ENCODE results near the gene TRAPPC6A. TPM values are rescaled to one million over a fixed set of nuclear protein-coding genes. Genes with fewer than 3 reads are reported as not detected.
A peak's percentile ranks its signal among the peaks of the same experiment; 100 is the strongest.

TRAPPC6A gene
- total RNA-seq, 4 donors from 2014 or later: 15.7 to 51.2 (median 29.7) TPM; not detected in 1

DNA sequence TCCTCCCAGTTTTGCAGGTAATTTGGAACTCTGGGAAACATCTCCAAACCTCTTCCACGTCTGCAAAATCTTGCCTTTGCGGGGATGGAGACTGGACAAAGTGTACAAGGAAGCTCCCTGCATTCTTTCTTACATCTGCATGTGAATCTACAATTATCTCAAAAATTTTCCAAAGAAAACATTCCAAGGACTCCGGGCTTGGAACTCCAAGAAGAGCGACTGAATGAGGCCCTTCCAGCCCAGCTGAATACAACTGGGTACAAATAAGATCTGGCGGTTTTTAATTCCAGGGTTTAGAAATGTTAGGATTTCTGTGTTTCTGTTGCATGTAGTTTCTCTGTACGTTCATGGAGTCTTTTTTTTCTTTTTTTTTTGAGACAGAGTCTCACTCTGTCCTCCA is 38.6 kb upstream of the TRAPPC6A start:
- in situ Hi-C loops (cut with MboI; ENCODE audit: low pct_ligation_motif_present in 1 of 4, low pct_unique_long_range_greater_than_20kb in 1 of 4, low sequenced_read_pairs in 3 of 4): no loop called here
- H3K27me3 ChIP-seq: peaks cover 80% of the 10 kb centered on the region
- no peaks in the 10 kb centered on the region for H3K36me3 ChIP-seq
- WGBS, 2 donors (ENCODE audit: low coverage in 1 of 2): 67 to 75% methylated on average over 6 of the region's 6 CpGs
- H3K9me3 ChIP-seq: no peaks in the 10 kb centered on the region
- no peak overlapping the region for H3K4me3 ChIP-seq
- intact Hi-C loops (cut with DNase I; ENCODE audit: low total_unique reads): no loop called here
- peaks cover 0 to 3% (median 0%) of the 10 kb centered on the region in 4 donors for H3K4me1 ChIP-seq
- DNase-seq: no peak
- H3K27ac ChIP-seq: no peak overlapping the region
- TF ChIP-seq, protein P1, sequence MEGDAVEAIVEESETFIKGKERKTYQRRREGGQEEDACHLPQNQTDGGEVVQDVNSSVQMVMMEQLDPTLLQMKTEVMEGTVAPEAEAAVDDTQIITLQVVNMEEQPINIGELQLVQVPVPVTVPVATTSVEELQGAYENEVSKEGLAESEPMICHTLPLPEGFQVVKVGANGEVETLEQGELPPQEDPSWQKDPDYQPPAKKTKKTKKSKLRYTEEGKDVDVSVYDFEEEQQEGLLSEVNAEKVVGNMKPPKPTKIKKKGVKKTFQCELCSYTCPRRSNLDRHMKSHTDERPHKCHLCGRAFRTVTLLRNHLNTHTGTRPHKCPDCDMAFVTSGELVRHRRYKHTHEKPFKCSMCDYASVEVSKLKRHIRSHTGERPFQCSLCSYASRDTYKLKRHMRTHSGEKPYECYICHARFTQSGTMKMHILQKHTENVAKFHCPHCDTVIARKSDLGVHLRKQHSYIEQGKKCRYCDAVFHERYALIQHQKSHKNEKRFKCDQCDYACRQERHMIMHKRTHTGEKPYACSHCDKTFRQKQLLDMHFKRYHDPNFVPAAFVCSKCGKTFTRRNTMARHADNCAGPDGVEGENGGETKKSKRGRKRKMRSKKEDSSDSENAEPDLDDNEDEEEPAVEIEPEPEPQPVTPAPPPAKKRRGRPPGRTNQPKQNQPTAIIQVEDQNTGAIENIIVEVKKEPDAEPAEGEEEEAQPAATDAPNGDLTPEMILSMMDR (IDR thresholded peaks at IDR 0.05): no peak
- TF ChIP-seq EP300 (IDR thresholded peaks at IDR 0.05; ENCODE audit: low read depth) (no peak), POLR2AphosphoS5 (IDR thresholded peaks at IDR 0.05) (no peak), POLR2A (IDR thresholded peaks at IDR 0.05) (no peak)

DNA sequence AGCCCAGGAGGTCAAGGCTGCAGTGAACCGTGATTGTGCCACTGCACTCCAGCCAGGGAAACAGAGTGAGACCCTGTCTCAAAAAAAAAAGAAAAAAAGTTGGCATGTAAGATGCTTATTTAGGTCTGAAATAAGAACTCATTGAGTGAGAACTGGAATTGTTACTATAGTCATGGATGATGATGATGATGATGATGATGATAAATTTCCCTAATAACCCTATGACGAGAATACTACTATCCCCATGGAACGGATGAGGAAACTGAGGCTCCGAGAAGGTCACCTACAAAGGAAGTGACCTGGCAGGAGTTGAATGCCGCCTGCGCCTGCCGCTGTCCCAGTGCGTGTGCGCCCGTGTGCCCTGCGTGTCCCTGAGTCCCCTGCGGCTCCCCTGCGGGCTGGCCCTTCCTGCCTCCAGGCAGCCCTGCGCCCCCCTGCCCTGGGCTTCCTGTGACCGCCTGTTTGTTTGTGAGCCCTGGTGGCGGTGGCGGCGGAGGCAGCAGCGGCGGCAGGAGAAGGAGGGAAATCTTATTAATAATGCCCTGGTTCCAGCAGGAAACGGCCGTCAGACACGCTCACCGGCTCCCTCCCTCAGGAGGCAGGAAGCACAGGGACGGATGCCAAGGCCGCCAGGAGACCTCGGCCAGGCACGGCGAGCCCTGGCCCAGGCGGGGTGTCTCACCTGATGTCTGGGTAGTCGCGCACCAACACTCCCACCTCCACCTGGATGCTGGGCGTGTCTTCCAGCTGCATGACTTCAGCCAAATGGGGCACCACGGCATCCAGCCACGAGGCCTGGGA is 37.6 kb upstream of the TRAPPC6A start:
- DNase-seq: no peak
- Histone ChIP-seq H3K36me3 (no peaks in the 10 kb centered on the region), H3K27ac (no peak overlapping the region), H3K4me3 (no peak overlapping the region), H3K4me1 (peaks cover 0 to 3% (median 0%) of the 10 kb centered on the region in 4 donors), H3K27me3 (peaks cover 72% of the 10 kb centered on the region), H3K9me3 (no peaks in the 10 kb centered on the region)
- intact Hi-C loops (cut with DNase I; ENCODE audit: low total_unique reads) (no loop called here), in situ Hi-C loops (cut with MboI; ENCODE audit: low pct_ligation_motif_present in 1 of 4, low pct_unique_long_range_greater_than_20kb in 1 of 4, low sequenced_read_pairs in 3 of 4) (no loop called here)
- 10 to 48% methylated on average over 2 to 30 of the region's 35 CpGs for WGBS, 2 donors (ENCODE audit: low coverage in 1 of 2)
- no peak for TF ChIP-seq POLR2AphosphoS5 (IDR thresholded peaks at IDR 0.05)
- TF ChIP-seq, protein P1 (IDR thresholded peaks at IDR 0.05): no peak
- no peak for TF ChIP-seq POLR2A (IDR thresholded peaks at IDR 0.05)
- TF ChIP-seq EP300 (IDR thresholded peaks at IDR 0.05; ENCODE audit: low read depth): no peak

DNA sequence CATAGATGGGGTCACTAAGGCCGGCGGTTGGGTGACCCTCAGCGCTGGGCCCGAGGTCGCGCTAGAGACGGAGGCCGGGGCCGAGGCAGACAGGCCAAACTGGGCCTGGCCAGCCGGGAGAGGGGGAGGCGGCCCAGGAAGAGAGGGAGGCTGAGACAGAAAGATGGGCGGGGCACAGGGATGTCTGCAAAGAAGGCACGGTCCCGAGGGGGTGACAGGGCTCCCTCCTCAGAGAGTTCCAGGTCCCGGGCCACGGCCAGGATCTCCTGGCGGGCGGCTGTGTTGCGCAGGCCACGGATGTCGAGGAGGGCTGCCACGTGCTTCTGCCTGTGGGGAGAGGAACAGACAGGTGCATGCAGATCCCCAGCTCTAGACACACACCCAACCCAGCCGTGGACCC is 35.0 kb upstream of the TRAPPC6A start:
- DNase-seq: no peak
- peaks cover 0 to 3% (median 0%) of the 10 kb centered on the region in 4 donors for H3K4me1 ChIP-seq
- H3K27me3 ChIP-seq: peaks cover 47% of the 10 kb centered on the region
- in situ Hi-C loops (cut with MboI; ENCODE audit: low pct_ligation_motif_present in 1 of 4, low pct_unique_long_range_greater_than_20kb in 1 of 4, low sequenced_read_pairs in 3 of 4) (no loop called here), intact Hi-C loops (cut with DNase I; ENCODE audit: low total_unique reads) (no loop called here)
- H3K27ac ChIP-seq: peak overlapping the region in 1 of 4 donors; percentile 4
- 78% methylated on average over 23 of the region's 23 CpGs; no CpG with 5 or more reads in 1 of the 2 donors for WGBS, 2 donors (ENCODE audit: low coverage in 1 of 2)
- H3K36me3 ChIP-seq: no peaks in the 10 kb centered on the region
- no peaks in the 10 kb centered on the region for H3K9me3 ChIP-seq
- TF ChIP-seq EP300 (IDR thresholded peaks at IDR 0.05; ENCODE audit: low read depth) (no peak), POLR2AphosphoS5 (IDR thresholded peaks at IDR 0.05) (no peak)
- no peak overlapping the region for H3K4me3 ChIP-seq

DNA sequence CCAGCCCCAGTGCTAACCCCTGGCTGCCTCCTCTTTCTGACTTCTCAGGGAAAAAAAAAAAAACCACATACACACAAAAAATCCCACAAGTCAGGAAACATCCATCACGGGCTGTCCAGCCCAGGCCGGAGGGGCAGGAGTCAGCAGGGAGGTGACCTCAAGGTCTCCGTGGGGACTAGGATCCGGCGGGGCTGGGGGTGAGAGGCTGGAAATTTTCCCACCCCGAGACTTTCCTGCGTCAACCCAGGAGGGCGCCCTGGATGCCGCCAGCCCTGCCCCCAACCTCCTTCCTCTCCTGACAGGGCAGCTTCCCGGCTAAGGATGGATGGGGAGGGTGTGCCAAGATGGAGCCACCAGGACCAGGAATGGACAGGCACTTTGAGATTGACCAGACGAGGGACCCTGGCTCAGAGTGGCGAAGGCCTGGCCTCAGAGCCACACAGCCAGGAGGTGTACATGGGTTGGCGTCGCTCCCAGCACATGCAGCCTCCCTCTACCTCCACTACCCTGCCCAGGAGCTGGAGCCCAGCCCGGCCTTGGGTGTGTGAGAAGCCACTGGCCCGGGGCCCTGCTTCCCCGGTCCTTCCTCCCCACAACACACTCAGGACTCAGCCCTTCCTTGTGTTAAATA is 33.8 kb upstream of the TRAPPC6A start:
- Histone ChIP-seq H3K9me3 (no peaks in the 10 kb centered on the region), H3K4me3 (no peak overlapping the region), H3K4me1 (peaks cover 0 to 3% (median 0%) of the 10 kb centered on the region in 4 donors), H3K27ac (no peak overlapping the region), H3K27me3 (peaks cover 35% of the 10 kb centered on the region), H3K36me3 (no peaks in the 10 kb centered on the region)
- WGBS, 2 donors (ENCODE audit: low coverage in 1 of 2): 40 to 43% methylated on average over 2 to 17 of the region's 17 CpGs
- no peak for DNase-seq
- intact Hi-C loops (cut with DNase I; ENCODE audit: low total_unique reads): no loop called here
- TF ChIP-seq EP300 (IDR thresholded peaks at IDR 0.05; ENCODE audit: low read depth) (no peak), POLR2A (IDR thresholded peaks at IDR 0.05) (no peak), POLR2AphosphoS5 (IDR thresholded peaks at IDR 0.05) (no peak)
- TF ChIP-seq, protein P1 (IDR thresholded peaks at IDR 0.05): no peak
- in situ Hi-C loops (cut with MboI; ENCODE audit: low pct_ligation_motif_present in 1 of 4, low pct_unique_long_range_greater_than_20kb in 1 of 4, low sequenced_read_pairs in 3 of 4): no loop called here

Data from transverse colon (tissue), 4 donors.